HEK293T (cell line): ENCODE measurements around the gene GOLGA5.

Experiments
- ARNT ChIP-seq: fragments of 450-650 bp; IDR thresholded peaks from 2 replicates; pipeline ENCODE4 v1.6.1; 2017; ENCODE audit warnings: mild to moderate bottlenecking
- BHLHE40 ChIP-seq: fragments of 450-650 bp; IDR thresholded peaks from 2 replicates; pipeline ENCODE4 v1.6.1; 2016; ENCODE audit warnings: mild to moderate bottlenecking, moderate library complexity, borderline replicate concordance
- FOXK2 ChIP-seq: fragments of 450-650 bp; IDR thresholded peaks from 2 replicates; pipeline ENCODE4 v1.6.1; 2016; ENCODE audit warnings: mild to moderate bottlenecking
- FOXM1 ChIP-seq: fragments of 450-650 bp; IDR thresholded peaks from 2 replicates; pipeline ENCODE4 v1.6.1; 2017; ENCODE audit warnings: mild to moderate bottlenecking, borderline replicate concordance
- LEF1 ChIP-seq: fragments of 450-650 bp; IDR thresholded peaks from 2 replicates; pipeline ENCODE4 v1.6.1; 2017; ENCODE audit warnings: mild to moderate bottlenecking, borderline replicate concordance
- NFRKB ChIP-seq: fragments of 450-650 bp; IDR thresholded peaks from 2 replicates; pipeline ENCODE4 v1.6.1; 2016; ENCODE audit warnings: mild to moderate bottlenecking, moderate library complexity
- SP1 ChIP-seq: fragments of 450-650 bp; IDR thresholded peaks from 2 replicates; pipeline ENCODE4 v1.6.1; 2017
- SUZ12 ChIP-seq: fragments of 450-650 bp; IDR thresholded peaks from 2 replicates; pipeline ENCODE4 v1.6.1; 2016; ENCODE audit warnings: mild to moderate bottlenecking

DNA sequence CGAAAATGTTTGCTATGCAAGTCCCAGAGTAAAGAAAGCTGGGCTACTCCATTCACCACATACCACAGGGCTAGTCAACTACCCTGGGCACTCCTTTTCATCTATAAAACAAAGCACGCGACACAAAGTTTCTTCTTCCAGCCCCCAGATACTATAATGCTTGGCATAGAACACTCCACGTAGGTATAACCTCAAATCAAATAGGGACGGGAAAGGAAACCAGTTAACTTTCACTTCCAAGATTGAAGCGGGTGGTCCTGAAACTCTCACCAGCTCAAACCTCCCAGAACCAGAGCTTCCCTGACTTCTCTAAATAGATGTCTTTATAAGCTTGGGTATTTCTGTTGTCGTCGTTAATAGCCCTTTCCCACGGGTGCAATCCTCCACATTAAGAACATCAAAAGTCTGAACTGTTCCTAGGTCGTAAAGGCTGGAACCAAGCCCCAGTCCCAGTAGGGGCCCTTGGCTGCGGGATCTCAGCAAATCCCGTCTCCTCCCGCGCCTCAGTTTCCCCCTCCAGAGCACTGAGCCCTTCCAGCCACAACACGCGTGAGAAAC, 46.3 kb upstream of the GOLGA5 start:
- TF ChIP-seq BHLHE40, result no peak
- no peak for TF ChIP-seq FOXK2
- no peak for TF ChIP-seq SP1
- no peak for TF ChIP-seq NFRKB
- TF ChIP-seq FOXM1, result no peak
- TF ChIP-seq ARNT, result no peak
- no peak for TF ChIP-seq SUZ12
- no peak for TF ChIP-seq LEF1
